ENCODE results near the gene TXNRD2. TPM values are rescaled to one million over a fixed set of nuclear protein-coding genes. Genes with fewer than 3 reads are reported as not detected.

TXNRD2 gene
- total RNA-seq, 2 donors from 2014 or later, result 7.3 to 13.6 TPM

DNA sequence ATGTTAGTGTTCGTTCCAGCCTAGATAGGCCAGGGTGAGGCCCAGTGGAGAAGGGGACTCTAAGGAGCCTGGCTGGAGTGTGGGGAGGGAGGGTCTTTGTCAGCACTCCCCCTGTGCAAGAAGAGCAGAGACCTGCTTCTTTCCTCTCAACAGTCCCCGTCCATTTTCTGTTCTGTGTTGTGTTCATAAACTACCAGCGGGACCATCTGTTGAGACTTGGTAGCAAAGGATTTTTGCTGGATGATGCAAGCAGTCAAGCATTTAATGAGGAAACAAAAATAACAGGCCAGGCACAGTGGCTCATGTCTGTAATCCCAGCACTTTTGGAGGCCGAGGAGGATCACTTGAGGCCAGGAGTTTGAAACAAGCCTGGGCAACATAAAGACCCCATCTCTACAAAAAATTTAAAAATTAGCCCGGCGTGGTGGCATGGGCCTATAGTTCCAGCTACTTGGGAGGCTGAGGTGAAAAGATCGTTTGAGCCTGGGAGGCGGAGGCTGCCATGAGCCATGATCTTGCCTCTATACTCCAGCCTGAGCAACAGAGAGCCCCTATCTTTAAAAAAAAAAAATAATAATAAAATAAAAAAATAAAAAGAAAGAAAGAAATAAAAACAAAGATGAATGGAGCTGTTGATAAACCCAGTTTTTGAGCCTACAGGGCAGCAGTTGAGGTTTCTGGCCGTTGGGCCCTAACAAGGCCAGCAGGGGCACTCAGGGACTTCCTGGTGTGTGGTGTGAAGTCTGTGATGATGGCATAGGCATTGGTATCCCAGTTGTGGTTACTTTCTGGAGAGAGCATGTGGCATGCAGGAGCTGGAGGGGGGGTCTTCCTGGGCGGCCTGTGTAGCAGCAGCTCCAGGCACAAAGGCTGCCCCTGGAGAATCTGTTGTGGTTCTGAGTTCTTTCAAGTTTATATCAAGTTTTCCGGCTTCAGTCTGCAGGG is 1.7 kb upstream of the TXNRD2 start:
- no peaks in the 10 kb centered on the region for H3K27me3 ChIP-seq (ENCODE audit: control insufficient read depth, insufficient read depth, low read length, poor library complexity, severe bottlenecking)
- H3K27ac ChIP-seq (ENCODE audit: low read depth, low read length), result peak overlapping the region; percentile 86
- no peaks in the 10 kb centered on the region for H3K27me3 Mint-ChIP-seq (ENCODE audit: insufficient read depth)
- peak overlapping the region; percentile 77 for H3K4me3 Mint-ChIP-seq
- peaks cover 2% of the 10 kb centered on the region for H3K36me3 Mint-ChIP-seq (ENCODE audit: low read depth)
- WGBS, 2 experiments (ENCODE audit: insufficient coverage in 1 of 2, insufficient read length in 1 of 2), result 72 to 73% methylated on average over 6 to 11 of the region's 11 CpGs
- H3K9me3 ChIP-seq (ENCODE audit: control insufficient read depth, low read length), result peaks cover 6% of the 10 kb centered on the region
- TF ChIP-seq, protein P1, sequence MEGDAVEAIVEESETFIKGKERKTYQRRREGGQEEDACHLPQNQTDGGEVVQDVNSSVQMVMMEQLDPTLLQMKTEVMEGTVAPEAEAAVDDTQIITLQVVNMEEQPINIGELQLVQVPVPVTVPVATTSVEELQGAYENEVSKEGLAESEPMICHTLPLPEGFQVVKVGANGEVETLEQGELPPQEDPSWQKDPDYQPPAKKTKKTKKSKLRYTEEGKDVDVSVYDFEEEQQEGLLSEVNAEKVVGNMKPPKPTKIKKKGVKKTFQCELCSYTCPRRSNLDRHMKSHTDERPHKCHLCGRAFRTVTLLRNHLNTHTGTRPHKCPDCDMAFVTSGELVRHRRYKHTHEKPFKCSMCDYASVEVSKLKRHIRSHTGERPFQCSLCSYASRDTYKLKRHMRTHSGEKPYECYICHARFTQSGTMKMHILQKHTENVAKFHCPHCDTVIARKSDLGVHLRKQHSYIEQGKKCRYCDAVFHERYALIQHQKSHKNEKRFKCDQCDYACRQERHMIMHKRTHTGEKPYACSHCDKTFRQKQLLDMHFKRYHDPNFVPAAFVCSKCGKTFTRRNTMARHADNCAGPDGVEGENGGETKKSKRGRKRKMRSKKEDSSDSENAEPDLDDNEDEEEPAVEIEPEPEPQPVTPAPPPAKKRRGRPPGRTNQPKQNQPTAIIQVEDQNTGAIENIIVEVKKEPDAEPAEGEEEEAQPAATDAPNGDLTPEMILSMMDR (conservative IDR thresholded peaks at IDR 0.05), result peak; percentile 43
- H3K27ac Mint-ChIP-seq, result peak overlapping the region; percentile 93
- H3K4me1 ChIP-seq (ENCODE audit: control insufficient read depth, insufficient read depth, low read length), result peaks cover 6% of the 10 kb centered on the region
- peak overlapping the region; percentile 85 for H3K4me3 ChIP-seq (ENCODE audit: low read length)
- H3K4me1 Mint-ChIP-seq, result peaks cover 17% of the 10 kb centered on the region
- peaks cover 8% of the 10 kb centered on the region for H3K9me3 Mint-ChIP-seq
- peak overlapping the region; percentile 64 for H3K9ac ChIP-seq (ENCODE audit: extremely low read depth, low read length, poor library complexity, severe bottlenecking)
- H3K36me3 ChIP-seq (ENCODE audit: control insufficient read depth, insufficient read depth, low read length), result no peaks in the 10 kb centered on the region
- no peak for DNase-seq

DNA sequence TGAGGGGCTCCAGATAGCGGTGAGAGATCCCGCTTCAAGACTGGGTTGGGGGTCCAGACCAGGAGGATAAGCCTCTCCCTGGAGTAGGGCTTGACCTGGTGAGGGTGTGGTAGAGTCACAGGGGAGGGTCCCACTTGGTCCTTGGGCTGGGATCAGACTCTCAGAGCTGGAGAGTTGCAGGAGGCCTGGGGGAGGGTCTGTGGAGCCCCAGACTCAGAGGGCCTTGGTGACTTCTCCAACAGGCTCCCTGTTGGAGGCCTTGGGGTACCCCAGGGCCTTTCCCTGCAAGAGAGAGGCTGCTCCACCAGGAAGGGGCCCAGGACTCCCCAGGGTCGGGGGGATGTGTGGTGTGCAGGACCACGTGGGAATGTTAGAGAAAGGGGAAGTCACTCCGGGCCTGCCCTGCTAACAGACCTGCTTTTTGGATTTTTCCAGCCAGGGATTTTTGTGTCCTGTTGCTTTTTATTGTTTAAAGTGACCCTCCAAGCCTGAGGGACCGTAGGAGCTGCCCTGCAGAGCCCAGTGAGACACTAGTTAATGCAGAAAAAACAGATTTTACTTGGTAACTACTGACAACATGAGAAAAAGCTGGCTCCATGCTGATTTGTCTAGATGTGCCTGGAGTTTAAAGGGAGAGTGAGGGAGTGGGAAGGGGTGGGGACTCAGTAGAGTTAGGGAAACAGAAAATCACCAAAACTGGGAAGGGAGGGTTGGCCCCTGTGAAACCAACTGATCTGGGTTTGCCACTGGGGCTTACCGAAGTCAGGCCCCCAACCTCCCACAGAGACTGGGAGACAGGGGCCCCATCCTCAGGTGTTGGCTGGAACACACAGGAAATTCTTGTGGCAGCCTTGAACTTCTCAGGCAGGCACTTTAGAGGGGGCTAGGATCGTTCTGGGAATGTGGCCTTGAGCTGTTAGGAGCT is 801 bp upstream of the TXNRD2 start:
- H3K36me3 Mint-ChIP-seq (ENCODE audit: low read depth), result peaks cover 2% of the 10 kb centered on the region
- H3K4me1 ChIP-seq (ENCODE audit: control insufficient read depth, insufficient read depth, low read length), result peaks cover 6% of the 10 kb centered on the region
- peaks cover 18% of the 10 kb centered on the region for H3K9me3 Mint-ChIP-seq
- peak overlapping the region; percentile 86 for H3K27ac ChIP-seq (ENCODE audit: low read depth, low read length)
- no peak for DNase-seq
- WGBS, 2 experiments (ENCODE audit: insufficient coverage in 1 of 2, insufficient read length in 1 of 2), result 33 to 47% methylated on average over 5 to 8 of the region's 8 CpGs
- H3K27me3 Mint-ChIP-seq (ENCODE audit: insufficient read depth), result no peaks in the 10 kb centered on the region
- H3K4me3 ChIP-seq (ENCODE audit: low read length), result peak overlapping the region; percentile 85
- H3K9ac ChIP-seq (ENCODE audit: extremely low read depth, low read length, poor library complexity, severe bottlenecking), result peak overlapping the region; percentile 64
- no peaks in the 10 kb centered on the region for H3K27me3 ChIP-seq (ENCODE audit: control insufficient read depth, insufficient read depth, low read length, poor library complexity, severe bottlenecking)
- peaks cover 15% of the 10 kb centered on the region for H3K9me3 ChIP-seq (ENCODE audit: control insufficient read depth, low read length)
- TF ChIP-seq, protein P1 (conservative IDR thresholded peaks at IDR 0.05), result no peak
- peak overlapping the region; percentile 77 for H3K4me3 Mint-ChIP-seq
- H3K27ac Mint-ChIP-seq, result peak overlapping the region; percentile 93
- H3K36me3 ChIP-seq (ENCODE audit: control insufficient read depth, insufficient read depth, low read length), result no peaks in the 10 kb centered on the region
- H3K4me1 Mint-ChIP-seq, result peaks cover 17% of the 10 kb centered on the region
